Ishikawa (cell line): ENCODE data around the gene KPNA6.

Experiments
- CEBPB ChIP-seq: IDR thresholded peaks from 2 replicates; pipeline ENCODE4 v1.6.1; 2012
- CREB1 ChIP-seq: IDR thresholded peaks from 2 replicates; pipeline ENCODE4 v1.6.1; 2012; ENCODE audit warnings: low read depth
- EGR1 ChIP-seq: IDR thresholded peaks from 2 replicates; pipeline ENCODE4 v1.6.1; 2012
- EP300 ChIP-seq: IDR thresholded peaks from 2 replicates; pipeline ENCODE4 v1.6.1; 2012; ENCODE audit warnings: borderline replicate concordance
- FOXM1 ChIP-seq: IDR thresholded peaks from 2 replicates; pipeline ENCODE4 v1.6.1; 2012; ENCODE audit warnings: low read depth, borderline replicate concordance
- NFIC ChIP-seq: IDR thresholded peaks from 2 replicates; pipeline ENCODE4 v1.6.1; 2012
- RAD21 ChIP-seq: IDR thresholded peaks from 2 replicates; pipeline ENCODE4 v1.6.1; 2012; ENCODE audit warnings: low read depth
- TAF1 ChIP-seq: IDR thresholded peaks from 2 replicates; pipeline ENCODE4 v1.6.1; 2012; ENCODE audit warnings: low read depth, mild to moderate bottlenecking
- TCF12 ChIP-seq: IDR thresholded peaks from 2 replicates; pipeline ENCODE4 v1.6.1; 2012; ENCODE audit warnings: low read depth
- TEAD4 ChIP-seq: IDR thresholded peaks from 2 replicates; pipeline ENCODE4 v1.6.1; 2012
- YY1 ChIP-seq: IDR thresholded peaks from 2 replicates; pipeline ENCODE4 v1.6.1; 2012; ENCODE audit warnings: low read depth
- ZBTB7A ChIP-seq: IDR thresholded peaks from 2 replicates; pipeline ENCODE4 v1.6.1; 2012; ENCODE audit warnings: low read depth
- TF ChIP-seq, protein P1 (sequence below): IDR thresholded peaks from 2 replicates; pipeline ENCODE4 v1.6.1; 2012
- TF ChIP-seq, protein P2 (sequence below): IDR thresholded peaks from 2 replicates; pipeline ENCODE4 v1.6.1; 2012; ENCODE audit warnings: low read depth, mild to moderate bottlenecking
- TF ChIP-seq, protein P3 (sequence below): IDR thresholded peaks from 2 replicates; pipeline ENCODE4 v1.6.1; 2012

KPNA6 gene

DNA sequence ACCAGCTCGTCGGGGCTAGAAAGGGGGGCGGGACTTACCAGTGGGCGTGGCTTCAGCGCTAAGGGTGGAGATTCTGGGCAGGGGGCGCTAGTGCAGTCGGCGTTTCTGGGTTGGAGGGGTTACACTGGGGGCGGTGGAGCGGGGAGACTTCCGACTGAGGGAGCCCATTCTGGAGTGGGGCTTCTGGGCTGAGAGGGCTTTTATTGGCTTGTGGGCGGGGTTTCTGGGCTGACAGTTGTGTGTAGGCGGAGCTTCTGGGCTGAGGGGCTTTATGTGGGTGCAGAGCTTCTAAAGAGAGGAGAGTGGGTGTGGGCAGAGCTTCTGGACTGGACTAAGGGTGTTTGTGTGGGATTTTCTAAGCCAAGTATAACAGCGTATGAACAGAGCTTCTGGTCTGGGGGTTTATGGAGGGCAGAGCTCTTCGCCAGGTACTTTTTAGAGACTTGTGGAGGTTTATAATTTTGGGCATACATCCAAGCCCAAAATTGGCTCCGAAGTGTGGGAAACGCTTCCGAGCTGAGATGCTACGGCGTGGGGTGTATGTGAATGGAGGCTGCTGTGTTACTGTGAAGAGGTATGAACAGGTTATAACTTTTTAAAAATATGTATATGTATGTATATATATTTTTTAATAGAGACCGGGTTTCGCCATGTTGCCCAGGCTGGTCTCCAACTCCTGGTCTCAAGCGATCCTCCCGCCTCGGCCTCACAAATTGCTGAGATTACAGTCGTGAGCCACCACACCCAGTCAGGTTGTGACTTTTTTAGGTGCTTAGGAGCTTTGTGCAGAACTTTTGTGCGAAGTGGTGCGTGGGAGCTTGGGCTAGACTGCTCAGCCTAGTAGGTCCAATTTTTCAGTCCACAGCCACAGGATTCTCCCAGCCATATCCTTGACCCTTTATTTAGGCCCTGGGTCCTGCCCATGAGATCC lies 34.3 kb upstream of the KPNA6 start:
- no peak for TF ChIP-seq EP300
- 0 out of 2 replicates have a peak, but pooled peaks have one; percentile 67 for TF ChIP-seq ZBTB7A

DNA sequence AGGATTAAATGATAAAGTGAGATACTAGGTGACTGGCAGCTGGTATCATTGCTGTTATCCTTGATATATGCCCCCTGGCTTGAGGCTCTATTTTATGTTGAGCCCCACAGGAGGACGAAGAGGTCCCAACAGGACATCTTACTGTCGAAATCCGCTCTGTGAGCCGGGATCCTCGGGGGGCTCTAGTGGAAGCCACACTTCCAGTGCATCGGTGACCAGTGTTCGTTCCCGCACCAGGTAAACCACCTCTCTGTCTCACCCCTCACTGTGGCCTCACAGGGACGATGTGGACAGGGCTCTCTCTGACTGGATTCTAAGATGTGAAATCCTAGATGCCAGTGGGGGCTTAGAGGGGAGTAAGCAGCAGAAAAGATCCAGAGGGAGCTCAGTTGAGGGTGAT lies 33.0 kb upstream of the KPNA6 start:
- no peak for TF ChIP-seq YY1

DNA sequence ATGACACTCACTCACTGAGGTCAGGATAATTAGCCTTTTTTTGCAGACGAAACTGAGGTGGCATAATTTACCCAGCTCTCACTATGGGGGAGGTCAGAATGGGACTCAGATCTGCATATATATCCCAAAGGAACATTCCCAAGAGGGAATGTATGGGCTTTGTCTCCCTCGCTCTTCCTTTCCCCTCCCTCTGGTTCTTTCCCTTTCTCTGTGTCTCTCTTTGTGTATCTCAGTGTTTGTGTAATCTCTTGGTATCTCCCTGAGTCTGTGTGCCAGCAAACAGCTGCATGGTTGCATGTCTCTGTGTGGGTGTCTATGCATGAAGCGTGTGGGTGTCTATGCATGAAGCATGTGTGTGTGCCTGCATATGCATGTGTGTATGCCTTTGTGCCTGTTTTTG lies 30.4 kb upstream of the KPNA6 start:
- TF ChIP-seq CEBPB, result no peak
- no peak for TF ChIP-seq TCF12
- TF ChIP-seq NFIC, result no peak
- no peak for TF ChIP-seq TEAD4
- no peak for TF ChIP-seq YY1
- no peak for TF ChIP-seq EGR1
- TF ChIP-seq ZBTB7A, result no peak
- no peak for TF ChIP-seq TAF1
- TF ChIP-seq, protein P1, sequence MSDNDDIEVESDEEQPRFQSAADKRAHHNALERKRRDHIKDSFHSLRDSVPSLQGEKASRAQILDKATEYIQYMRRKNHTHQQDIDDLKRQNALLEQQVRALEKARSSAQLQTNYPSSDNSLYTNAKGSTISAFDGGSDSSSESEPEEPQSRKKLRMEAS, result no peak
- TF ChIP-seq EP300, result no peak
- TF ChIP-seq CREB1, result no peak
- TF ChIP-seq, protein P2, sequence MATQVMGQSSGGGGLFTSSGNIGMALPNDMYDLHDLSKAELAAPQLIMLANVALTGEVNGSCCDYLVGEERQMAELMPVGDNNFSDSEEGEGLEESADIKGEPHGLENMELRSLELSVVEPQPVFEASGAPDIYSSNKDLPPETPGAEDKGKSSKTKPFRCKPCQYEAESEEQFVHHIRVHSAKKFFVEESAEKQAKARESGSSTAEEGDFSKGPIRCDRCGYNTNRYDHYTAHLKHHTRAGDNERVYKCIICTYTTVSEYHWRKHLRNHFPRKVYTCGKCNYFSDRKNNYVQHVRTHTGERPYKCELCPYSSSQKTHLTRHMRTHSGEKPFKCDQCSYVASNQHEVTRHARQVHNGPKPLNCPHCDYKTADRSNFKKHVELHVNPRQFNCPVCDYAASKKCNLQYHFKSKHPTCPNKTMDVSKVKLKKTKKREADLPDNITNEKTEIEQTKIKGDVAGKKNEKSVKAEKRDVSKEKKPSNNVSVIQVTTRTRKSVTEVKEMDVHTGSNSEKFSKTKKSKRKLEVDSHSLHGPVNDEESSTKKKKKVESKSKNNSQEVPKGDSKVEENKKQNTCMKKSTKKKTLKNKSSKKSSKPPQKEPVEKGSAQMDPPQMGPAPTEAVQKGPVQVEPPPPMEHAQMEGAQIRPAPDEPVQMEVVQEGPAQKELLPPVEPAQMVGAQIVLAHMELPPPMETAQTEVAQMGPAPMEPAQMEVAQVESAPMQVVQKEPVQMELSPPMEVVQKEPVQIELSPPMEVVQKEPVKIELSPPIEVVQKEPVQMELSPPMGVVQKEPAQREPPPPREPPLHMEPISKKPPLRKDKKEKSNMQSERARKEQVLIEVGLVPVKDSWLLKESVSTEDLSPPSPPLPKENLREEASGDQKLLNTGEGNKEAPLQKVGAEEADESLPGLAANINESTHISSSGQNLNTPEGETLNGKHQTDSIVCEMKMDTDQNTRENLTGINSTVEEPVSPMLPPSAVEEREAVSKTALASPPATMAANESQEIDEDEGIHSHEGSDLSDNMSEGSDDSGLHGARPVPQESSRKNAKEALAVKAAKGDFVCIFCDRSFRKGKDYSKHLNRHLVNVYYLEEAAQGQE, result no peak
- TF ChIP-seq, protein P3, sequence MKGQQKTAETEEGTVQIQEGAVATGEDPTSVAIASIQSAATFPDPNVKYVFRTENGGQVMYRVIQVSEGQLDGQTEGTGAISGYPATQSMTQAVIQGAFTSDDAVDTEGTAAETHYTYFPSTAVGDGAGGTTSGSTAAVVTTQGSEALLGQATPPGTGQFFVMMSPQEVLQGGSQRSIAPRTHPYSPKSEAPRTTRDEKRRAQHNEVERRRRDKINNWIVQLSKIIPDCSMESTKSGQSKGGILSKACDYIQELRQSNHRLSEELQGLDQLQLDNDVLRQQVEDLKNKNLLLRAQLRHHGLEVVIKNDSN, result no peak
- TF ChIP-seq FOXM1, result no peak
- TF ChIP-seq RAD21, result no peak

DNA sequence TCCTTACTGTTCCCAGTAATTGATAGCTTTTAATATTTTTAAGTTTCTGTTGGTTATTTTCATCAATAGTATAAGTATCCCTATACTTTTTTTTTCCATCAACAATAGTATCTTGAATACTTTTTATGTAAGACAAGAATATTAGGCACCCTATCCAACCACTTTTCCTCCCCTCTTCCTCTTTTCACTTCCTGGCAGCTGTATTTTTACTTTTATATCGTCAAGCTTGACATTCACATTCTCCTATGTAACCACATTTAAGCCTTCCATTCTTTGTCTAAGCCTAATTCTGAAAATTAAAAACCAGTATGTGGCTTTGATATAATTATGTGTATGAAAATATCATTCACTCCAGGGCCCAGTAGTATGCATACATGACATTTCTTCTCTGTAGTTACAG lies 25.8 kb upstream of the KPNA6 start:
- TF ChIP-seq CREB1 (no peak), TCF12 (no peak), TAF1 (no peak), TEAD4 (no peak), RAD21 (no peak), CEBPB (no peak), ZBTB7A (no peak), NFIC (no peak), EGR1 (no peak), EP300 (no peak), YY1 (no peak), FOXM1 (no peak)
- TF ChIP-seq, protein P2, result no peak
- TF ChIP-seq, protein P3, result no peak
- TF ChIP-seq, protein P1, result no peak

DNA sequence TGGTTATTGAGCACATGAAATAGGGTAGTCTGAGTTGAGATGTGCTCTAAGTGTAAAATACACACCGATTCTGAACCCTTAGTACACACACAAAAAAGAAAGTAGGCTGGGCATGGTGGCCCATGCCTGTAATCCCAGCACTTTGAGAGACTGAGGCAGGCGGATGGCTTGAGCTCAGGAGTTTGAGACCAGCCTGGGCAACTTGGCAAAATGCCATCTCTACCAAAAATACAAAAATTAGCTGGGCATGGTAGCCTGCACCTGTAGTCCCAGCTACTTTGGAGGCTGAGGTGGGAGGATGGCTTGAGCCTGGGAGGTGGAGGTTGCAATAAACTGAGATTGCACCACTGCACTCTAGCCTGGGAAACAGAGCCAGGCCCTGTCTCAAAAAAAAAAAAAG lies 21.5 kb upstream of the KPNA6 start:
- TF ChIP-seq NFIC, result 0 out of 2 replicates have a peak, but pooled peaks have one; percentile 21

DNA sequence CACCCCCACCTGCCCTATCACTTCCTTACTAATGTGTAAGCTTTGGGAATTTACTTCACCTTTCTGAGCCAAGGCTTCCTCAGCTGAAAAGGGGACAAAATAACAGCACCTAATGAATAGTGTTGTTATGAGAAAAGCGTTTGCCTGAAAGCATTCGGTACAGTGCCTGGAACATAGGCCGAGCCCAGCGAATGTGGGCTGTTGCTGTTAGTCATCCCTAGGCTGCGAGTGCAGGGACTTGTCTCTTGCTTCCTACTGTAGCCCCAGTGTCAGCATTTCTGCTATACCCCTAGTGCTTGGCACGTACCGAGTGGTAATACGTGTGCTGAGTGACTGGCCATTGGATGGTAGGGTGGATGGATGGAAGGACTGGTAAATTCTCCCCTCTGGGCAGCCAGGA lies 16.7 kb upstream of the KPNA6 start:
- TF ChIP-seq TAF1, result no peak
- no peak for TF ChIP-seq EP300
- TF ChIP-seq ZBTB7A, result no peak
- no peak for TF ChIP-seq TEAD4
- no peak for TF ChIP-seq CEBPB
- TF ChIP-seq, protein P2, result no peak
- no peak for TF ChIP-seq FOXM1
- TF ChIP-seq TCF12, result no peak
- TF ChIP-seq, protein P1, result no peak
- TF ChIP-seq EGR1, result no peak
